ES-I3 (cell line): ENCODE data around the gene EDAR.

Experiments used
- H3K36me3 ChIP-seq: 2 replicates; pipeline ENCODE4 v1.6.1; 2013; ENCODE audit warnings: mild to moderate bottlenecking, low read length, control low read depth, moderate library complexity; ENCODE audit not compliant: insufficient read depth
- H3K4me1 ChIP-seq: 2 replicates; pipeline ENCODE4 v1.6.1; 2013; ENCODE audit warnings: mild to moderate bottlenecking, control low read depth, low read length; ENCODE audit not compliant: insufficient read depth
- H3K9ac ChIP-seq: 2 replicates; pipeline ENCODE4 v1.6.1; 2013; ENCODE audit warnings: low read depth, mild to moderate bottlenecking, low read length, moderate library complexity
- H3K9me3 ChIP-seq: 2 replicates; pipeline ENCODE4 v1.6.1; 2013; ENCODE audit warnings: mild to moderate bottlenecking, low read length, moderate library complexity; ENCODE audit not compliant: control insufficient read depth, insufficient read depth

EDAR gene

DNA sequence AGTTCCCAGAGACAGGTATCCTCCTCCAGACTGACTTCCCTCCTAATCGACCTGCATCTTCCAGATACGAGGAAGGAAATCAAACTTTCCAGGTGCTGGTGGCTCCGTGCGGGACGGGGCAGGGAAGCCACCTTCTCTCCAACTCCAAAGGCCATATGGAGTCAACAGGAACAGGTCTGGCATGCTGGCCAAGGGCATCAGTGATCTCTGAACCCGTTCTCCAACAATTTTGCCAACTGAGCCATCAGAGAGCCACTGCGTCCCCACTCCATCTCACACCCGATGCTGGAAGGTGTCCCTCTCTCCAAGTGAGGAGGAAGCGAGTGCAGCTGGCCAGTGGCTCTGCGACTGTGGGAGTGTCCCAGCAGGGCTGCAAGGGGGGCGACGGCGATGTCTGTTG lies 5.4 kb downstream of the EDAR start:
- no peaks in the 10 kb centered on the region for H3K36me3 ChIP-seq
- H3K9ac ChIP-seq = no peak overlapping the region
- no peaks in the 10 kb centered on the region for H3K4me1 ChIP-seq
- H3K9me3 ChIP-seq = no peaks in the 10 kb centered on the region

DNA sequence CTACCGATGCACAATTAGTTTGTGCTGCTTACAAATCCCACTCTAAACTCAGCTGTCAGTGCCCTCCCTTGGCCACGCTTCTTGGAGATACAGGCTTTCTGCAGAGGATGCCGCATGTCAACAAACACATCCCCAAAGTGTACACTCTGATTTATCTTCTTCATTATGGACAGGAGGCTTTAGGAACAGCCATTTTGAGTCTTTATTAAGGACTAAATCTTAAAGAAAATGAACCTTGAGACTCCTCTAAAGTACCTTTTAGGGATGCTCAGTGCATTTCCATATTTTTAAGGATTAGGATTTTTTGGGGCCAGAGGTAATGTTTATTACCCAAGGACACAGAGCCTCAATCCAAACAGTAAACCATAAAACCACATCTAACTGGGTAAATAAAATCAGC lies 6.0 kb downstream of the EDAR start:
- Histone ChIP-seq H3K36me3 (no peaks in the 10 kb centered on the region), H3K9me3 (no peaks in the 10 kb centered on the region), H3K9ac (no peak overlapping the region), H3K4me1 (no peaks in the 10 kb centered on the region)

DNA sequence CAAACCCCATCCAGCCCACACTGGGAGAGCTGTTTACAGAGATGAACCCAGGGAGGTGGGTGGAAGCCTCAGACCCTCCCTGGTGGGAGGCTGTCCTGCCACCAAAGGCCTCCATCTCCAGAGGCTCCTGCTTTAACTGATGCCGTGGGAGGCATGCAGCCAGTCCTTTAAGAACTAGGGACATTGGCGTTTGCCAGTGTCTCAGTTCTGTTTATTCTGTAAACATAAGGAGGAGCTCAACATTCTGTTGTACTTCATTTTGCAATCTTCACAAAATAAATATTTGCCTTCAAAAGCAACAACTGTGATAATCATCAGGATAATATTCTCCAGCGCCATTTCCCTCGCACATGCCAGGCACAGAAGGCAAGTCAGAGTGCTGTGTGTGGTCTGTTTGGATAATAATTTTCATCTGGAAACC lies 6.8 kb downstream of the EDAR start:
- Histone ChIP-seq H3K9me3 (no peaks in the 10 kb centered on the region), H3K9ac (no peak overlapping the region), H3K36me3 (no peaks in the 10 kb centered on the region), H3K4me1 (no peaks in the 10 kb centered on the region)

DNA sequence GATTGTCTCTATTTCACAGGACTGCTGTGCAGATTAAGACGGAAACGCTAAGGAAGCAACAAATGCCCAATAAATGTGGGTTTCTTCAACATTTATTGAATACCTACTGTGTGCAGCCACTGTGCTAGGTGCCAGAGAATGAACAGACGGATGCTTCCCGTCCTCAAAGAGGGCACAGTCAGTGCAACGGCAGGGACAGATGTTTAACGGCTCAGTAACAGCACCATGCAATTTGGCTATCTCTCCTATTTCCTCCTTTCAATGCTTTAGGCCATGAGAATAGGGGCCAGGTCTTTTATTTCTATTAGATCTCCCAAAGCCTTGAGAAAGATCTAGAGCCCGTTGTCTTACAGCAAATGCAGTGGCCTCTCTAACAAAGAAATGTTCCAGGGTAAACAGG lies 7.2 kb downstream of the EDAR start:
- Histone ChIP-seq H3K9me3 (no peaks in the 10 kb centered on the region), H3K9ac (no peak overlapping the region), H3K36me3 (no peaks in the 10 kb centered on the region), H3K4me1 (no peaks in the 10 kb centered on the region)

DNA sequence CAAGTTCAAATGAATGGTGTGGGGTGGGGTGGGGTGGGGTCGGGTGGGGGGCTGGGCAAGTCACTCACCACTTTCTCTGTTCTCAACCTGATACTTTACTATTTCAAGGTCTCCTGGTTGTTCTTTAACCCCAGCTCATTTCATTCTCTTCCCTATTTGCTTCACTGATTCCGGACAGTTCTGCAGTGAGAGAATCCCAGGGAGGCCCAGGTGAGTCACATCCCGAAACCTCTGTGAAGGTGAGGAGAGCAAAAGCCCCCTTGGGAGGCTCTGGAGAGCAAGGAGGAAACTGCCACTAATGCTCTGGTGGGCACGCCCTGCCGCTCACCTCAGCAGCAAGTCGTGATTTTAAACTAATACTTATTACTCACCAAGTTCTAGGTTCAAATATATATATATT lies 8.9 kb downstream of the EDAR start:
- no peaks in the 10 kb centered on the region for H3K36me3 ChIP-seq

DNA sequence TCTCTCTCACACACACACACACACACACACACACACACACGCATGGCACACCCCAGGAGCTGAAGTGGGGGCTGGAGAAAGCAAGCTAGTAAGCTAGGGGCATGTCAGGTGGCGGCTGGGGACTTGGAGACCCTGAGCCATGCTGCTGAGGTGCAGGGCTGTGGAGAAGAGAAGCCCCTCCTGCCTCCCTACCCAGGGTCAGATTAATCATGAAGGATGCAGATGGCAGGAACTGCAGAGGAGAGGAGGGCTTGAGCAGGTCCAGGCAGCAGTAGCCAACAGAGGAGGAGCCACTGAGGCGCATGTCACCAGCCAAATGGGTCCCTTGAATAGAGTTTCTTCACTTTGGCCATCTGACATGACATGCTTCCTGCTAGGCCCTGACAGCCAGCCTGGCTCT lies 9.6 kb downstream of the EDAR start:
- H3K9ac ChIP-seq = no peak overlapping the region
- no peaks in the 10 kb centered on the region for H3K36me3 ChIP-seq
- H3K4me1 ChIP-seq = no peaks in the 10 kb centered on the region
- H3K9me3 ChIP-seq = no peaks in the 10 kb centered on the region

More for the DNA sequence above, 8.9 kb downstream of the EDAR start:
- no peak overlapping the region for H3K9ac ChIP-seq
- H3K9me3 ChIP-seq = no peaks in the 10 kb centered on the region
- H3K4me1 ChIP-seq = no peaks in the 10 kb centered on the region

DNA sequence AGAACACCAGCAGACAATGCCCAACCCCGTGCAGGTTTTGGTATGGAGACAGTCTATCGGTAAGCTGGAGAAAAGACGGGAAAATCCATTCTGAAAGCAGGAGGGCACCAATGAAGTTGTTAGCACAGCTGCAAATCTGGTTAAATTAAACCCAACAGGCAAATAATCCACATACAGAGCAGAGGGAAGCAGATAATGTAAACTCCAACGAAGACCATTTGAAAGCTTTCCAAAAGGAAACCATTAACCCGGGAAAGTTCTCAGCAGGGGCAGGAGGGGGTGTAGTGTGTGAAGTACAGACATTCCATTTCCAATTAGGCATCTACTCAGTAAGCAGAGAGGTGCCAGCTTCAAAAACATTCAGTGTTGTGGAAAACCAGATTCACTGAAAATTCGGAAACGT lies 10.3 kb downstream of the EDAR start:
- Histone ChIP-seq H3K36me3 (no peaks in the 10 kb centered on the region), H3K4me1 (no peaks in the 10 kb centered on the region), H3K9me3 (no peaks in the 10 kb centered on the region), H3K9ac (no peak overlapping the region)

DNA sequence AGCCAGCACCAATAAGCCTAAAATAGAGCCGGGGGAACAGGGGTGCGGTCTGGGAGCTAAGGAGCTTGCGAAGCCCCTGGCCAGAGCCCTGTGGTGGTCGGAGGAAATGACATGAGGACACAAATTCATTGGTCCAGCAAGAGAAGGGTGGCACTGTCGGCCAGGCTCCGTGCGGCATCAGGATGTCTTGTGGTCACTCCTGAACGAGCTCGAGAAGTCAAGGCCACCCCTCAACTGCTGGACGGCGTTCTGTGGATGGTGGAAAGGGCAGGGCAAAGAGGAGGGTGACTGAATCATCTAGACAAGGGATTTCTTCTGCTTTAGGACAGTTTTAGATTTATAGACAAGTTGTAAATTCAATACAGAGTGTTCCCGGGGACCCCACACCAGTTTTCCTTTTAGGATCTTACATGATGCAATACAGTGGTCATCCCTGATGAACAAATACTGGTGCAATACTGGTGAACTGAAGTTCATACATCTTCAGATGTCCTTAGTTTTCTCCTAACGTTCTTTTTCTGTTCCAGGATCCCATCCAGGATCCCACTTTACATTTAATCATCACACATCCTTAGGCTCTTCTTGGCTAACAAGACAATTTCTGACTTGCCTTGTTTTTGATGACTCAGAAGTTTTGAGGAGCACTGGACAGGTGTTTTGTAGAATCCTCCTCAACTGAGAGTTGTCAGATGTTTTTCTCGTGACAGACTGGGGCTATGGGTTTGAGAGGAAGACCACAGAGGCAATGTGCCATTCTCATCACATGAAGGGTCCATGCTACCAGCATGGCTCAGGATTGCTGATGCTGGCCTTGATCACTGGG lies 13.2 kb downstream of the EDAR start:
- no peak overlapping the region for H3K9ac ChIP-seq
- no peaks in the 10 kb centered on the region for H3K9me3 ChIP-seq
- H3K4me1 ChIP-seq = no peaks in the 10 kb centered on the region
- no peaks in the 10 kb centered on the region for H3K36me3 ChIP-seq

DNA sequence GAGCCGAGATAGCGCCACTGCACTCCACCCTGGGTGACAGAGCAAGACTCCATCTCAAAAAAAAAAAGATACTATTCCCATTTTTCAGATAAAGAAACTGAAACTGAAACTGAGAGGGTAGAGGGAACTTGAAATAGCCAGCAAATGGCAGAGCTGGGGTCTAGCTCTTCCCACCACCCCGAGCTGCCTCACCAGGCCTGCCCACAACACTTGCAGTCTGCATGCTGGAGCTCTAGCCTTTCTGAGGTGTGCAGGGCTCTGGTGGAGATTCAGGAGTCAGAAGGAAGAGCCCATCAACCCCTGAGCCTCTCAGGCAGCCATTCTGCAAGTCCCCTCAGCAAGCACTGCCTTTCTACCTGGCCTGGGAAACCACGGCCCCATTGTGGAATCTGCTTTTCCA lies 14.3 kb downstream of the EDAR start:
- Histone ChIP-seq H3K9me3 (no peaks in the 10 kb centered on the region), H3K4me1 (no peaks in the 10 kb centered on the region), H3K9ac (no peak overlapping the region), H3K36me3 (no peaks in the 10 kb centered on the region)

DNA sequence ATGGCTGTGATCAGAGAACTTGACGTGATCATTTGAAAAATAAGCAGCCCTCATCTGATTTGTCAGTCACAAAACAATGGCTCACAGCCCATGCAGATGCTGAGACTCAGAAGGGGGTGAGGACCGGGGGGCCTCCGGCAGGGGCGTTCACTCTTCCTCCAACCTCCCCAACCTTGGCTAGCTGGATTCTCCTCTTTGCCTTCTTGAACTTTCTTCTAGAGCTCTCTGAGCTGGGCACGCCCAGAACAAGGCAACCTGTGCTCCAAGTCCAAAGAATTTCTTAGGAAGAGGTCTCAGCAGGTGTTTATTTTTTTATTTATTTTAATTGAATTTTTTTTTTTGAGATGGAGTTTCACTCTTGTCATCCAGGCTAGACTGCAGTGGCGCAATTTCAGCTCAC lies 16.4 kb downstream of the EDAR start:
- Histone ChIP-seq H3K9ac (no peak overlapping the region), H3K36me3 (no peaks in the 10 kb centered on the region), H3K4me1 (no peaks in the 10 kb centered on the region), H3K9me3 (no peaks in the 10 kb centered on the region)

DNA sequence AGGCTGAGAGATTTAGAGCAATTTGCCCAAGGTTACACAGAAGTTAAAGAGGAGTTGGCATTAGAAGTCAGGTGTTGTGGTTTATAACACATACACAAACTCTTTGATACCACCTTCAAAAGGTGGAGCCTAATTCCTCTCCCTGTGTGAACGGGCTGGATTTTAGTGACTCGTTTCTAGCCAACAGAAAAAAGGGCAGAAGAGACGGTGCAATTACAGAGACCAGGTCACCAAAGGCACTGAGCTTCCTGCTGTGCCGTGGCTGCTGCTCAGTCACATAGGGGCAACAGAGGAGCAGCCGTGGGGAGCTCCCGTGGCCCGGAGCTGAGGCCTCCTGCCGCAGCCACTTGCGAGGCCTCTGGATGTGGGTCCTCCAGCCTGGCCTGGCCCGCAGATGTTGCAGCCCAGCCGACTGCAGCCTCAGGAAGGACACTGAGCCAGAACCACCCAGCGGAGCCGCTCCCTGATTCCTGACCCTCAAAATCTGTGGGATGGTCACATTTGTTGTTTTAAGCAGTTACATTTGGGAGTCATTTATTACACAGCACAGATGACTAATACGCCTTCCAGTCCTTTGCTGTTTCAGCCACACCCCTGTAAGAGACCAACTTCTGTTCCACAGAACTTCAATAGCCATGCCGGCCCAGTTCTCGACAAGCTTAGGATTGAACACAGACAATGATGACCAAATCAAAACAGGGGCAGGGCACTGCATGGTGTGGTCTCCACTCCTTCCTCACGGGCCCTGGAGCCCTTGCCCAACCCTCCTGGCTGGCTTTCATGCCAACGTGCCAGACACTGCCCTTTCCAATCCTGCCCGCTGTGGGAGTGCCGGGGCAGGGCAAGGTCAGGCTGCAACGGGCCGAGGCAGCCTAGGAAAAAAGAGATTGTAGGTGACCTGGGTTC lies 17.1 kb downstream of the EDAR start:
- Histone ChIP-seq H3K9ac (no peak overlapping the region), H3K4me1 (no peaks in the 10 kb centered on the region), H3K36me3 (no peaks in the 10 kb centered on the region), H3K9me3 (no peaks in the 10 kb centered on the region)

DNA sequence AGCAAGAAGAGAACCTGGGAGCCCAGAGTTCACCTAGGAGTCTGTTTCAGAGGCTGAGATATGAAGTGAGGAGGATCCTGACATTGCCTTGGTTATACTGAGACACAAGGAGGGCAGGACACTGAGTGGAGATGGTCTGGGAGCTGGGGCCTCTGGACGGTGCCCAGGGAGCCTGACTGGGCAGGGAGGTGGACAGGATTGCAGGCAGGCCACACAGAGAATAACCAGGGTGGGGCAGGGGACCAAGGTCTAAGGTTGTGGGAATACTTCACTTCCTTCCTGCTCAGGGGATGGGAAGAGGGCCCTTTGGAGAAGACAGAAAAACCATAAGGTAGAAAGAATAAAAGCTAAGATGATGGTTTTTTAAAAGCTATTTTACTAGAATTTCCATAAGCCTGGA lies 18.7 kb downstream of the EDAR start:
- no peaks in the 10 kb centered on the region for H3K9me3 ChIP-seq
- H3K36me3 ChIP-seq = no peaks in the 10 kb centered on the region
- no peaks in the 10 kb centered on the region for H3K4me1 ChIP-seq
- H3K9ac ChIP-seq = no peak overlapping the region

DNA sequence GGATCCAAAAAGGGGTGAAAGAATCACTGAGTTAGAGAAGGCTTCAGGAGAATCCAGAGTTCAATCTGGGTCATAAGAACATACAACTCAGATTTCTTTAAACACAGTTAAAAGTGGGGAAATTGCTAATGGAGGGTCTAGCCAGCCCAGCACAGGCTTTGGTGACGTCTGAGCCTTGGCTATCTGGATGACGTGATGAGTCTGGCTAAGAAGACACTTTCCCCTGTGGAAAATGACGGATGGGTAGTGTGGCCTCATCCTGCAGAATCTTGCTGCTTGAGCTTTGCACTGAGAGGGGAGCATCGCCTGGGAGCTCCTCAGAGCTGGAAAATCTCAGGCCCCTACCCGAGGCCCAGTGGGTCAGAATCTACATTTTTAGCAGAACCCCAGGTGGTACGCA lies 19.2 kb downstream of the EDAR start:
- no peaks in the 10 kb centered on the region for H3K9me3 ChIP-seq
- no peak overlapping the region for H3K9ac ChIP-seq
- no peaks in the 10 kb centered on the region for H3K4me1 ChIP-seq
- no peaks in the 10 kb centered on the region for H3K36me3 ChIP-seq

DNA sequence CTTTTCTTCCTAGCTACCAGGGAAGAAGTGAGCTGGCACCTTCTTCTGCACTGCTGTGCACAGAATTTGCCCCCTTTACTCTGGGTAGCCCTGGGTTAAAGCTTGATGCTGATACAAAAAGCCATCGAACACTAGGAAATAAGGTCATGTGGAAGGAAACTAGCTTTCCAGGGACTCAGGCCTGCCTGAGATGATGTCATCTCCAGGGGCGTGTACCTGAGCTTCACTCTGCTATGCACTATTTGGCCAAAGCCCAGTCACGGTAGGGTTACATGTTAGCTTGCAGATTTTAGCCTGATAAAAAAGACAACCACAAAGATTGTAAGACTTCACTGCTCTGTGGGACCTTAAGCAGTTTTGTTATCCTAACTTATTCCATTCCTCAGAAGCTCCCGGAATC lies 20.4 kb downstream of the EDAR start:
- H3K4me1 ChIP-seq = no peaks in the 10 kb centered on the region
- H3K9me3 ChIP-seq = no peaks in the 10 kb centered on the region
- no peak overlapping the region for H3K9ac ChIP-seq
- no peaks in the 10 kb centered on the region for H3K36me3 ChIP-seq

DNA sequence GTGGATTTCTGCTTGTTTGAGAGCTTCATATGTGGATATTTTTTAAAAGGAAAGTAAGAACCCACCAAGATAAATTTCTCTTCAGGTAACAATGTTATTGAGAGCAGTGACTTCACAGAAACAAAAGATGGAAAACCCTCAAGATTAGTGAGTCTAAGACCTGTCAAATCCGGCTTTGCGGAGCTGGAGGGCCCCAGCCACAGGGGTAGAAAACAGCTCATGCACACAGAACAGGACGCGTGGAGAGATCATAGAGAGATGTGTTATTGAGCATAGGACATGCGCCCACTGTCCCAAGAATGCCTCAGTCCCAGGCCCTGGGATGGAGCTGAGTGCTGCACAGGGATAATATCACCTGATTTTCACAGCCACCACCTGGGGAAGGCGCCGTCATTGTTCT lies 21.3 kb downstream of the EDAR start:
- no peak overlapping the region for H3K9ac ChIP-seq
- H3K36me3 ChIP-seq = no peaks in the 10 kb centered on the region
- no peaks in the 10 kb centered on the region for H3K9me3 ChIP-seq
- H3K4me1 ChIP-seq = no peaks in the 10 kb centered on the region
